ENCODE results near the gene EPN2.

DNA sequence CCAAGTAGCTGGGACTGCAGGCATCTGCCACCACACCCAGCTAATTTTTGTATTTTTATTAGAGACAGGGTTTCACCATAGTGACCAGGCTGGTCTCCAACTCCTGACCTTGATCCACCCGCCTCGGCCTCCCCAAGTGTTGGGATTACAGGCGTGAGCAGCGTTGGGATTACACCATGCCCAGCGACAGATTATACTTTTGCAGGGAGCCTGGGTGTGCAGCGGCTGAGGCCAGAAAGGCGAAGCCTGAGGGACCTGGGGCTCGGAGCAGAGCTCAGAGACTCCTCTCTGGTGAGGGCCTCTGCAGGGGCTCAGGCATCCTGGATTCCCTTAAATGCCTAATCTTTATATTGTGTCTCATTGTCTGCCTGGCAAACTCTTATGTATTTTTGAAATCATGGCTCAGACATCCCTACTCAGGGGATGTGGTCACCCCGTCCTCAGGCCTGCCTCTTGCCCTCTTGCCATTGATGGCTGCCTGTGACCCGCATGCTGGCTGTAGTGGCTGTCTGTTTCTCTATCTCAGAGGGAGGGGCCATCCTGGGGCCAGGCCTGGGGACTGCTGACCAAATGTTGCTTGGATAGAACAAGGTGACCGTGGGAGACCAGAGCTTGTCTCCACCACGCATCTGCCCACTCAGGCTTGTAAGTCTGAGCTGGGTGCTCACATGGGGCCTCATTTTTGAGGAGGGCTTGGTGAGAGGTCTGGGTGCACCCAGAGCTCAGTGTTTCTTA, 82.8 kb downstream of the EPN2 start:
- TF ChIP-seq, protein P1, sequence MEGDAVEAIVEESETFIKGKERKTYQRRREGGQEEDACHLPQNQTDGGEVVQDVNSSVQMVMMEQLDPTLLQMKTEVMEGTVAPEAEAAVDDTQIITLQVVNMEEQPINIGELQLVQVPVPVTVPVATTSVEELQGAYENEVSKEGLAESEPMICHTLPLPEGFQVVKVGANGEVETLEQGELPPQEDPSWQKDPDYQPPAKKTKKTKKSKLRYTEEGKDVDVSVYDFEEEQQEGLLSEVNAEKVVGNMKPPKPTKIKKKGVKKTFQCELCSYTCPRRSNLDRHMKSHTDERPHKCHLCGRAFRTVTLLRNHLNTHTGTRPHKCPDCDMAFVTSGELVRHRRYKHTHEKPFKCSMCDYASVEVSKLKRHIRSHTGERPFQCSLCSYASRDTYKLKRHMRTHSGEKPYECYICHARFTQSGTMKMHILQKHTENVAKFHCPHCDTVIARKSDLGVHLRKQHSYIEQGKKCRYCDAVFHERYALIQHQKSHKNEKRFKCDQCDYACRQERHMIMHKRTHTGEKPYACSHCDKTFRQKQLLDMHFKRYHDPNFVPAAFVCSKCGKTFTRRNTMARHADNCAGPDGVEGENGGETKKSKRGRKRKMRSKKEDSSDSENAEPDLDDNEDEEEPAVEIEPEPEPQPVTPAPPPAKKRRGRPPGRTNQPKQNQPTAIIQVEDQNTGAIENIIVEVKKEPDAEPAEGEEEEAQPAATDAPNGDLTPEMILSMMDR (IDR thresholded peaks at IDR 0.05) = no peak
- no peak for TF ChIP-seq POLR2AphosphoS5 (IDR thresholded peaks at IDR 0.05)
- TF ChIP-seq POLR2A (IDR thresholded peaks at IDR 0.05) = no peak
- no peak for TF ChIP-seq EP300 (IDR thresholded peaks at IDR 0.05)
